CD4-positive, alpha-beta T cell treated with Interferon alpha-2 for 1 hour (primary cell): Measurements from ENCODE around the gene PPARA.

ENCODE experiments used
- DNase-seq, 2 donors: peaks; one replicate each; pipeline ENCODE4 v3.0.0-alpha.2; 2020 to 2022

The PPARA gene

DNA sequence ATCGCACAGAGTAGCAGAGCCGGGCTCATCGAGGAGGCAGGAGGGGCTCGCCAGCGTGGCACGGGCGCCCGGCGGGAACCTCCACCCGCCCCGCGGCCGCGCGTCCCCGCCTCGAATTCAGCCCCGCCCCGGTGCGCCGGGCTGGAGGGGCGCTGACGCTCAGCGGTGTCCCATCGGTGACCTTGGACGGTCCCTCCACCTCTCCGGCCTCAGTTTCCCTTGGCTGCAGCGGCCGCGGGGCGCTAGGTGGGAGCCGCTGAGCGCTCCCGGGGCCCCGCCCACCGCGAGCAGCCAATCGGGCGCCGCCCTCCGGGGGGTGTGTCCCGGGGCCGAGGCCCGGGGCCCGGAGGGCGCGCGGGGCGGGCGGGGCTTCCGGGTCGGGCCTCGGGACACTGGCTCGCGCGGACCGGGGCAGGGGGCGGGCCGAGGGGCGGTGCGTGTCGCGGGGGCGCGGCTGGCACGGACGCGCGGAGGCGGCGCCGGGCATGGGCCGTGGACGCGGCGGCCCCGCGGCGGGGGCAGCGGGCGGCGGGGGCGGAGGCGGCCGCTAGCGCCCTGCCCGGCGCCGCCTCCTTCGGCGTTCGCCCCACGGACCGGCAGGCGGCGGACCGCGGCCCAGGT lies at the start of gene PPARA:
TSS of gene PPARA (plus strand) at position 493 of the 621 bp plus-strand sequence. CDS start 47,858 bp downstream, outside the sequence.
- peak; percentile 87 to 94 for DNase-seq

DNA sequence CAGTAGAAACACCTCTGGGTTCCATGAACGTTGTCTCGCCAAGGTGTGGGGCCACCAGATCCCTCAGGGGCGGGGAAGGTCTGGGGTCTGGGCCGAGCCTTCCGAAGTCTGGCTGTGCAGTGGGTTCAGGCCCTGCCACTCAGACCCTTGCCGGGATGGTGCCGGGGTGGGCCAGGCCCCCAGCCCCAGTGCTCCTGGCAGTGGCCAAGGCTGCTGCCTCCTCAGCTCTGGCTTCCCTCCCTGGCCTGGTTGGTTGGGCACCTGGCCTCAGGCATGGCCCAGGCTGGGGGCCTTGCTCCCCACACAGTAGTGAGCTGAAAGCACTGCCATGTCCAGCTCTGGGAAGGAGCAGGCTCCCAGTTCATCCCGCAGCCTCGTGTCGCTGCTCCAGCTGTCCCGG lies 48.2 kb upstream of the PPARA start:
- DNase-seq, result no peak

DNA sequence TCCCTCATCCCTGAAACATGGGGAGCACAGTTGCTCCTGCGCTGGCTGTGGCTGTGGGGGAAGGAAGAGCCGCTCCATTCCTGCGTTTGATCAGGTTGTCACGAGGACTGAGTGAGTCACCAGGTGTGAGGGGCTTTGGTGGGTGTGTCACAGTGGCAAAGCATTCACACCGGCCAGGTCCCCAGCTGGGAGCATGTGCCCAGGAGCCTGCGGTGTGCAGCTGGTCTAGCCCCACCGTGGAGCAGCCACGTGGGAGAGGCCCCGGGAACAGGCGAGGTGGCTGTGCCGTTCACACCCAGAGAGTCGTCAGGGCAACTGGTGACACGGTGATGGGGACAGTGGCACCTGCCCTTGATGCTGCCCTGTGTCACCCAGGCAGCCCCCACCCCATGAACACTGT lies 47.6 kb upstream of the PPARA start:
- DNase-seq, result no peak

- DNase-seq, result no peak
Observed at GRCh38 chr22:46103181-46103580, 47.1 kb upstream of the PPARA start.

DNA sequence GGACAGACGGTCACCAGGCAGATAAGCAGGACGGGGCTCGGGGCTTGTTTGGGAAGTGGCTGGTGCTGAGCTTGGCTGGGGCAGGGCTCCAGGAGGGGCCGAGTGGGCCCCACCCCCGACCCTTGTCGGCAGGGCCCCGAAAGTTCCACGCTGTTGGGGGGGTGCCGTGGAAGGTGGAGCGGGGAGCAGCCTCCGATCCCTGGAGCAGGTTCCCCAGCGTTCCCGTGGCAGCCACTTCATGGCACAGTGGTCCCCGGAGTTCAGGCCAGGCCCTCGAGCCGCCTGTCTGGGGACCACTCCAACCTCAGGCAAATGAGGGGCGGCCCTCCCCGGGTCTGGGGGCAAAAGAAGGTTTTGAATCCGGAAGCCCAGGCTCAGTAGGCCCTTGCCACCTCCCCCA lies 46.7 kb upstream of the PPARA start:
- DNase-seq, result no peak

- no peak for DNase-seq
Observed at GRCh38 chr22:46104170-46104880, 46.0 kb upstream of the PPARA start.

DNA sequence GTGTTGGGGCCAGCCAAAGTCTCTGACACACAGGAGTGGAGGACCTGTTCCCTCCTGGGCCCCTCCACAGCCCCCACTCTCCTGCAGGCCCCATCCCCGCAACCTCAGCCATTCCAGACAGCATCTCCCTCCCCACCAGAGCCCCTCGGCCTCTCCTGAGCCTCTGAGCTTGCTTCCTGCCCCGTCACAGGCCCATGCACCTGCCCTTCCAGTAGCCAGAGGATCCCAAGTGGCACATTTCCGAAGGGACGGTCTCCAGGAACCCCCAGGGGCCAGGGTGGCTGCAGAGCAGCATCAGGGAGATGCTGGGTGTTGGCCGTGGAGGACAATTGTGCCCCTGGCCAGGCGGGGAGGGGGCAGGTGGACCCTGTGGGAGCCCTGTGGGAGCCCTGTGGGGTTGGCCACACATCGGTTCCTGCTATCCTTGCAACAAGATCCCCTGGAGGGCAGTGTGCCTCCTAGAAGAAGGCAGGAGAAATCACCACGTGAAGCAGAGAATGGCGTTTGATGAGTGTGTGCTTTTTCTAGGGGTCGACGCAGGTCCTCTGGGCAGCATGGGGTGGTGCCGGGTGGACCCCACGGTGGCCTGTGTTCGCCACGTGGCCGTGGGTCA lies 45.3 kb upstream of the PPARA start:
- no peak for DNase-seq

- DNase-seq, result no peak
Observed at GRCh38 chr22:46105494-46106278, 44.6 kb upstream of the PPARA start.

DNA sequence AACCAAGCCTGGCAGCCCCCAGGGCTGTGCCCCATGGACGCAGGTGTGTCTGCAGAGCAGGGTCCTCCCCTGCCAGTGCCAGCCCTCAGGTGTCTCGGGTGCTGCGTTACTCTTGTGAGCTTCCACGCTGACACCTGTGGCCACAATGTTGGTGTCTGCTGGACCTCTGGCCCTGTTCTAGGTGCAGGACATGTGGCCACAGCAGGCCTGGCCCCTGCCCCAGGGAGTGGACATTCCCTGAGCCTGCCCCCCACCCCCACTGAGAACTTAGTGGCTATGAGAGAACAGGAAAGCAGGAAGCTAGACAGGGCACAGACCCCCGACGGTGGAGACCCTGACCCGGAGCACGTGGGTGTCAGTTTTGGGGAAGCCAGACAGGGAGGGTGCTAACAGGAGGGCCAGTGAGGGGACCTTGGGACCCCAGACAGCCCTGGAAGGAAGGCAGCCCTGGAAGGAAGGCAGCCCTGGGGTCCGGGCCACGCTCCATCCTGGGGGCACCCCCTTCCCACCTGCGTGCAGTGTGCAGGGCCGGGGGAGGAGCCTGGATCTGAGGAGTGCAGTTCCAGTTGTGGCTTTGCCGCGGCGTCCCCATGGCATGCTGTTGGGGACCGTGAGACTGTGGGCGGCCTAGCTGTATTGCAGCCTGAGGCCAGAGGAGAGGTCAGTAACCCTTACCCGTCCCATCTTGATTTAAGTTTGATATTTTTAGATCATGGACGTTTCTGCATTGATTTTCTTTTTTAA lies 43.9 kb upstream of the PPARA start:
- DNase-seq, result no peak

DNA sequence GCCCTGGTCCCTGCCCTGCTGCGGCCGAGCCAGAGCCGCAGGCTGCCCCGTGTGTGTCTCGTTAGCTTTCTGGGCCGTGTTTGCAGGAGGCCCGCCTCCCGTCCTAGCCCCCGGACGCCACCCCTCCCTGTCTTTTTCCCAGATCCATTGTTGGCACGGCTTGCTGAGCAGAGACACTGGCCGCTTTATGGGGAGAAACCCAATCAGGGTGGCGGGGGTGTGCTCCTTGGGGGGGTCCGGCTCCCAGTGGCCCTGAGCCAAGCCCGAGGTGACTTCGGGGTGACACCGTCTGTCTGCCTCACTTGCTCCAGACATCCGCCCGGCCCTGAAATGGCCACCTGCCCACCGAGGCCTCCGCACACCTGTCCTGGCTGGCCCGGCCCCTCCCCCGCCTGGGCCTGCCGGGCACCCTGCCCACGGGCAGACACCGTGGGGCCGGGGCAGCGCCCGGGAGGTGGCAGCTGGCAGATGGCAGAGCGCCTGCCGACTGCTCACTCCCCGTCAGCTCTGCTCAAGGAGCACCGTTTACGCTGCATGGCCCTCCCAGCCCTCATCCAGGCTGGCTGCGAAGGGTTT lies 43.1 kb upstream of the PPARA start:
- no peak for DNase-seq

DNA sequence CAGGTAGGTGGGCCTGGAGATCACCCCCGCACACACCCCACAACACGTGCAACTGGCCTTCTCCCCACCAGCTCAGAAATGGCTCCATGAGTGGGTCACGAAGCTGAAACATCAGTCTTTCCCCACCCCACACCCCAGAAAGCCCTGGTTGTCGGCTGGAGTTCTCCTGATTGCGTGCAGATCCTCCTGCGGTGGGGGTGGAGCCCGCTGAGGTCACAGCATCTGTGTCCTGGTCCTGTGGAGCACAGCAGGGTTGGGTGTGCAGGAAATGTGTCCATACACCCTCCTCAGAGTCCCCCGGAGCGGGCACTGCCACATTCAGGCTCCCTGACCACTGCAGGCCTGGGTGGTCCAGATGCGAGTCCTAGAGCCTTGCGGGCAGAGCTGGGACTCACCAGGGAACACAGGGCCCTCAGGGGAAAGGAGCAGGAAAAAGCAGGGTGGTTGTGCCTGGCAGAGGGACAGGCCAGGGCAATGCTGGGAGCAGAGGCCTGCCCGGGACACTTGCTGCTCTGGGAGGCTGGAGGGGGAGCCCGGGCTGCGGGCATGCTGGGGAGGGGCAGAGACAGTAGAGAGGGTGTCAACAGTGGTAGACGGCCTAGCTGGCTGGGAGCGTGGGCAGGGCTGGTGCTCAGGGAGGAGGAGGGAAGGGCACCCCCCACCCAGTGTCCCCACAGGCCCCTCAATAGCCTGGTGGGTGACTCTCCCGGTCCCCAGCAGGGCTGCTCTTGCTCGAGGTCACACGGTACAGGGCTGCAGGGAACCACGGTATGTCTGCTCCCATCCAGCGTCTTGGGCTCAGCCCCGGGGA lies 42.4 kb upstream of the PPARA start:
- DNase-seq, result no peak

DNA sequence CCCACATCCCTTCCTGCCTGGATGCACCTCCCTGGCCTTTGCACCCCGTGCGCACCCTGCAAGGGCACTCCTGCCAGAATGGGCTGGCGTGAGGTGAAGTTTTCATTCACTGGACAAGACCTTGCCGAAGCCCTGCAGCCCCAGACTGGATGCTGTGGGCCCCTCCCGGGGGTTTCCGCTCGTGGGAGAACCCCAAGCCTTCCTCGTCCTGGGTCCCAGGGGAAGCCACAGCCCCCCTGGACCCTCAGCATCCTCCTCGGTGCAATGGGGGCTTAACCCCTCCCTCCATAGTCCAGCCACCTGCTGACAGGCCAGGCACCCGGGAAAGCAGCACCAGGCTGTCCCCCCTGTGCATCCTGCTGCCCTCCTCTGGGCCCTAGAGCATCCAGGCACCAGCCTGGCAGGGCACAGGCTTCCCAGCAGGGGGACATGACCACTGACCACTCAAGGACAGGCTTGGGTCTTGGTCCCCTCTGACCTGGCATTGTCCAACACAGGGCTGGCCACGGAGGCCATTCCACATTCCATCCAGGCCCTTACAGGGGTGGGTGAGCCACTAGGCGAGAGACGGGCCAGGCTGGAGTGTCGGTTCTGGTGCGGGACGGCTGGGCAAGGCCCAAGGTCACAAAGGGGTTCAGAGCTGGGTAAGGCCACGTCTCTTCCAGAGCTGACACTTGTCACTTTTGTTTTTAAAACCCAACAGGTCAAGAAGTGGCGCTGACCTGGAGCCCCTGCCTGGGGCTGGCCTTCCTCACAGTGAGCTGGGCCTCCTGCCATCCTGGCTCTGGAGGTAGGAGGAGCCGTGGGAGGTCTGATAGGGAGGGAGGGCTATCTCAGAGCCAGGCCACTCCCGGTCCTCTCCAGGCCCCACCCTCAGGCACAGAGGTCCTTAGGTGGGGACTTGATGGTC lies 41.5 kb upstream of the PPARA start:
- DNase-seq, result no peak

DNA sequence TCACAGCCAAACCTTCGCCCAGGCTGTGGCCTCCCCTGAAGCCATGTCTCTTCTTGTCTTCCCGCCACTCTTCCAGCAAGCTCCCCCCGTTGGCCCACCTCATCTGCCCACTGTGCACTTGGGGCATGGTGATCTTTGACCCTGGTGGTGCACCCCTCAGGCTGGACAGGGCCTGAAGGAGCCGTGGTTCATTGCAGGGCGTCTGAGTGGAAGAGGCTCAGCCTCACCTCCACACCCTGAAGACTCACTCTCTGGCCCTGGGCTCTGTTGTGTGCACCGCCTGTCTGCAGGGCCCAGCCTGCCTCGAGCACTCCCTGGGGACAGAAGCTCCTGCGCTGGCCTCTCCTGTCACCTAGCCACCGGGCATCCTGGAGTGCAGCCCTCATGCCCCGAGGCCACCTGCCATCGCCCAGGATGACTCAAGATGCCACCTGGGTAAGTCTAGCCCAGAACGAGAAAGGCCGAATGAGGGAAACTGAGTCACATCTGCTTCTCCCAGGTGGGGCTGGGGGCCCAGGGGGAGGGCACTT lies 40.8 kb upstream of the PPARA start:
- DNase-seq, result no peak

- DNase-seq, result no peak
Observed at GRCh38 chr22:46110215-46110614, 40.1 kb upstream of the PPARA start.

- DNase-seq, result no peak
Observed at GRCh38 chr22:46111645-46112306, 38.5 kb upstream of the PPARA start.

DNA sequence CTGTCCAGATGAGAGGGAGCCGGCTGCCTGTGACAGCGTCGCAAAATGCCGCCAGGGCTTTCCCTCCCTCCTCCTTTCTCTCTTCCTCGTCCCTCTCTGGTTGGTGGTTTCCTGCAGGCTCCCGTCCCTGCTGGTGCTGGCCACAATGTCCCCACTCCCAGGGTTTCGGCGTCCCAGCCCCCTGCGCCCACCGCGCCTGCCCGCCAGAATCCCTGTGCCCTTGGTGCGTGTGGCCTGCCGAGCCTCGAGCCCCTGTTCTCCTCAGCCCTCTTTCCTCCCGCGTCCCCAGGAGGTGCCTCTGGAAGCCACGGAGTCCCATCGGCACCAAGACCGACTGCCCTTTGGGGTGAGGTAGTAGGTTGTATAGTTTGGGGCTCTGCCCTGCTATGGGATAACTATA lies 37.9 kb upstream of the PPARA start:
- no peak for DNase-seq

- no peak for DNase-seq
Observed at GRCh38 chr22:46113110-46113909, 37.0 kb upstream of the PPARA start.

DNA sequence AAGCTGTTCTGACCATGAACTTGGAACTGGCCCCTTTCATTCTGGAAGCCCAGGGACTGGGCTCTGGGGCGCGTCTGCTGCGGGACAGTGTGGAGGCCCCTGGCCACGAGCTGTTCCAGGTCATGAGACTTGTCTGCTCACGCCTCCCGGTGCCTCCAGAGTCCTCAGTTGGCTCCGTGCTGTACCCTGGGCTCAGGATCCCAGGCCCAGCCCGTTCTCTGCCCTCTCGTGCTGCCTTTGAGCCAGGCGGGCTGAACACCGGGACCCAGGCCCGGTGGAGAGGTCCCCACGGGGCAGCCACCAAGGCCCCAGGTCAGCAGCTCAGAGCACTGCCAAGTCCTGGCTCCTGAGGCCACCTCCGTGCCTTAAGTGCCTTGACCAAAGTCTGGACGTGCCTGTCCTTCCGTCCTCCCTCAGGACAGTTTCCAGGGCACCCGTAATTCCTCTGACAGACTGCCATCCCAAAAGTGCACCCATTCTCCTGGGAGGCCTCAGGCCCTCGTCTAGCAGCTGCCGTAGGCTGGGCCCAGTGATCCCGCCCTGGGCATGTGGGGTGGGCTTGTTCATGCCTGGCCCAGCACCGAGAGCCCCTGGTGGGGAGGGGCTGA lies 36.3 kb upstream of the PPARA start:
- no peak for DNase-seq
